GM23338 (cell line): ENCODE measurements around the gene CSNK1E. TPM values are rescaled to one million over a fixed set of nuclear protein-coding genes. Genes with fewer than 3 reads are reported as not detected.
A peak's percentile ranks its signal among the peaks of the same experiment; 100 is the strongest.

ENCODE experiments used
- ATAC-seq: fragments of 200-7000 bp; cut with Tn5 transposase; 3 replicates; pipeline ENCODE4 v1.9.1; 2020
- DNase-seq: peaks from one replicate; pipeline ENCODE4 v3.0.0-alpha.2; 2015; ENCODE audit warnings: low spot score
- H2AFZ ChIP-seq: fragments of 200-600 bp; sonication (generic); 2 replicates; pipeline ENCODE4 v1.8.0; 2016; ENCODE audit warnings: antibody characterized with exemption, mild to moderate bottlenecking, moderate library complexity
- H3F3A ChIP-seq: fragments of 200-600 bp; sonication (generic); replicated peaks from 2 replicates; pipeline ENCODE4 v1.8.0; 2017; ENCODE audit warnings: antibody characterized with exemption, mixed run types, low read depth
- H3K27ac ChIP-seq: fragments of 200-600 bp; sonication (generic); 2 replicates; pipeline ENCODE4 v1.6.1; 2016; ENCODE audit warnings: low read depth
- H3K27me3 ChIP-seq: fragments of 200-600 bp; sonication (generic); 2 replicates; pipeline ENCODE4 v1.8.0; 2016; ENCODE audit warnings: mild to moderate bottlenecking, mixed run types, moderate library complexity; ENCODE audit not compliant: insufficient read depth
- H3K36me3 ChIP-seq: fragments of 200-600 bp; sonication (generic); 2 replicates; pipeline ENCODE4 v1.8.0; 2016; ENCODE audit warnings: mild to moderate bottlenecking; ENCODE audit not compliant: insufficient read depth
- H3K4me1 ChIP-seq: fragments of 200-600 bp; sonication (generic); 2 replicates; pipeline ENCODE4 v1.8.0; 2016; ENCODE audit warnings: mild to moderate bottlenecking, moderate library complexity; ENCODE audit not compliant: insufficient read depth
- H3K4me2 ChIP-seq: fragments of 200-600 bp; sonication (generic); 2 replicates; pipeline ENCODE4 v1.7.1; 2017; ENCODE audit warnings: mixed run types
- H3K4me3 ChIP-seq: fragments of 200-600 bp; sonication (generic); 2 replicates; pipeline ENCODE4 v1.6.1; 2016; ENCODE audit warnings: mixed run types
- H3K79me2 ChIP-seq: fragments of 200-600 bp; sonication (generic); replicated peaks from 2 replicates; pipeline ENCODE4 v1.8.0; 2017; ENCODE audit warnings: mild to moderate bottlenecking; ENCODE audit not compliant: insufficient read depth
- H3K9me2 ChIP-seq: fragments of 200-600 bp; sonication (generic); 2 replicates; pipeline ENCODE4 v1.8.0; 2017; ENCODE audit not compliant: insufficient read depth
- H4K20me1 ChIP-seq: fragments of 200-600 bp; sonication (generic); replicated peaks from 2 replicates; pipeline ENCODE4 v1.8.0; 2017; ENCODE audit warnings: mild to moderate bottlenecking; ENCODE audit not compliant: insufficient read depth
- H3K27ac Mint-ChIP-seq: 2 replicates; pipeline ENCODE4 v1.8.0; 2020; ENCODE audit warnings: inconsistent platforms, mild to moderate bottlenecking, moderate library complexity, mixed read lengths
- H3K27me3 Mint-ChIP-seq: 3 replicates; pipeline ENCODE4 v1.8.0; 2022; ENCODE audit warnings: low read depth, mild to moderate bottlenecking, moderate library complexity, mixed read lengths, inconsistent platforms; ENCODE audit not compliant: insufficient read depth, poor library complexity
- H3K36me3 Mint-ChIP-seq: 3 replicates; pipeline ENCODE4 v1.8.0; 2021; ENCODE audit warnings: low read depth, mild to moderate bottlenecking, inconsistent platforms, moderate library complexity, mixed read lengths
- H3K4me1 Mint-ChIP-seq: 3 replicates; pipeline ENCODE4 v1.8.0; 2020; ENCODE audit warnings: mild to moderate bottlenecking, inconsistent platforms, mixed read lengths
- H3K4me3 Mint-ChIP-seq: 3 replicates; pipeline ENCODE4 v1.8.0; 2021; ENCODE audit warnings: moderate library complexity, mild to moderate bottlenecking, inconsistent platforms, mixed read lengths
- H3K9me3 Mint-ChIP-seq: 3 replicates; pipeline ENCODE4 v1.8.0; 2020; ENCODE audit warnings: moderate library complexity, mild to moderate bottlenecking, inconsistent platforms, mixed read lengths
- CREB1 ChIP-seq: fragments of 250-450 bp; sonication (Bioruptor Pico); IDR thresholded peaks from 2 replicates; pipeline ENCODE4 v1.5.0; 2020; ENCODE audit warnings: low read depth, mild to moderate bottlenecking, moderate library complexity
- EZH2 ChIP-seq: fragments of 200-600 bp; sonication (generic); IDR thresholded peaks from one replicate; pipeline ENCODE4 v1.8.0; 2017; ENCODE audit warnings: antibody characterized with exemption, mild to moderate bottlenecking, low read depth; ENCODE audit not compliant: unreplicated experiment
- EZH2phosphoT487 ChIP-seq: fragments of 200-600 bp; sonication (generic); IDR thresholded peaks from one replicate; pipeline ENCODE4 v1.8.1; 2018; ENCODE audit warnings: antibody characterized with exemption; ENCODE audit not compliant: unreplicated experiment
- JUNB ChIP-seq: IDR thresholded peaks from one replicate; pipeline ENCODE4 v1.6.1; 2016; ENCODE audit warnings: antibody characterized with exemption; ENCODE audit not compliant: unreplicated experiment
- NANOG ChIP-seq: IDR thresholded peaks from 2 replicates; pipeline ENCODE4 v1.6.1; 2016; ENCODE audit warnings: antibody characterized with exemption, borderline replicate concordance
- POLR2AphosphoS5 ChIP-seq: IDR thresholded peaks from 2 replicates; pipeline ENCODE4 v1.6.1; 2016; ENCODE audit warnings: antibody characterized with exemption, low read depth
- STAT1 ChIP-seq: IDR thresholded peaks from one replicate; pipeline ENCODE4 v1.6.1; 2016; ENCODE audit warnings: antibody characterized with exemption; ENCODE audit not compliant: unreplicated experiment
- ZNF114 ChIP-seq: fragments of 250-450 bp; sonication (Bioruptor Pico); IDR thresholded peaks from 2 replicates; pipeline ENCODE4 v1.5.0; 2020; ENCODE audit warnings: mild to moderate bottlenecking, moderate library complexity
- polyA plus RNA-seq: library from polyadenylated mRNA; unstranded; fragments of >200 nt; fragmentation: Nextera tagmentation; extraction: Ambion mirVana; gene quantifications from 2 replicates; pipeline ENCODE4 v1.2.1, GENCODE V29; 2016
- total RNA-seq: library from RNA; depleted of rRNA; stranded (reverse); fragments of >200 nt; shearing (Covaris generic); gene quantifications from 2 replicates; pipeline ENCODE4 v1.2.3, GENCODE V29; 2014
- TF ChIP-seq, protein P1 (sequence below), 2 experiments: fragments of 200-600 bp in 1 of 2; sonication (generic) in 1 of 2; conservative IDR thresholded peaks; 2 replicates each; pipeline versions ENCODE4 v1.5.1 to v1.6.1; 2016 to 2017; ENCODE audit warnings: antibody characterized with exemption in 2 of 2, low read depth in 2 of 2, mild to moderate bottlenecking in 2 of 2, moderate library complexity in 1 of 2
- TF ChIP-seq, protein P2 (sequence below): IDR thresholded peaks from 2 replicates; pipeline ENCODE4 v1.6.1; 2016; ENCODE audit warnings: antibody characterized with exemption
- TF ChIP-seq, protein P3 (sequence below): IDR thresholded peaks from one replicate; pipeline ENCODE4 v1.6.1; 2018; ENCODE audit warnings: antibody characterized with exemption; ENCODE audit not compliant: unreplicated experiment

The CSNK1E gene
- total and polyA plus RNA-seq, 2 experiments from 2014 or later, result 180 to 259 TPM

DNA sequence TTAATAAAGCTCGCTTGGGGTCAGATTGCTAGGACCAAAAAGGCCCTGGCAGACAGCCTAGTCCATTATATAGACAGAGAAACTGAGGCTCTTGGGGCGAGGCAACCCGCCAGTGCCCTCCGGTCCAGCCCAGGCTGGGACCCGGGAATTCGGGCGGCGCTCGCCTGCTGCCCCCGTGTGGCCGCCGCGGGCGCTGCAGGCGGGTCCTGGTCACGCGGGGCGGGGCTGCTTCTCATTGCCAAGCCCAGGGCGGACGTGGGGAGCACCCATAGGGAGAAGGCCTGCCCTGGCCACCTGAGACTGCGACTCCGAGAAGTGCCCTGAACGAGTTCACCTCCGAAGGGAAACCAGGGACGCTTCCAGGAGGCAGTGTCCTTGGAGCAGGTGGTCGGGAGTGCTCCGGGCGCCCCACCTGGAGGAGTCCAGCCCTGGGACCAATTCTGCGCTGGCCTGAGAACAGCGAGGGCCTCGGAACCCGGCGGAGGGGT, 36.0 kb upstream of the CSNK1E start:
- TF ChIP-seq POLR2AphosphoS5 (peak; percentile 56; the same call in 1 of the 2 replicates), JUNB (no peak), STAT1 (no peak), NANOG (no peak), EZH2phosphoT487 (no peak)
- TF ChIP-seq, protein P1, sequence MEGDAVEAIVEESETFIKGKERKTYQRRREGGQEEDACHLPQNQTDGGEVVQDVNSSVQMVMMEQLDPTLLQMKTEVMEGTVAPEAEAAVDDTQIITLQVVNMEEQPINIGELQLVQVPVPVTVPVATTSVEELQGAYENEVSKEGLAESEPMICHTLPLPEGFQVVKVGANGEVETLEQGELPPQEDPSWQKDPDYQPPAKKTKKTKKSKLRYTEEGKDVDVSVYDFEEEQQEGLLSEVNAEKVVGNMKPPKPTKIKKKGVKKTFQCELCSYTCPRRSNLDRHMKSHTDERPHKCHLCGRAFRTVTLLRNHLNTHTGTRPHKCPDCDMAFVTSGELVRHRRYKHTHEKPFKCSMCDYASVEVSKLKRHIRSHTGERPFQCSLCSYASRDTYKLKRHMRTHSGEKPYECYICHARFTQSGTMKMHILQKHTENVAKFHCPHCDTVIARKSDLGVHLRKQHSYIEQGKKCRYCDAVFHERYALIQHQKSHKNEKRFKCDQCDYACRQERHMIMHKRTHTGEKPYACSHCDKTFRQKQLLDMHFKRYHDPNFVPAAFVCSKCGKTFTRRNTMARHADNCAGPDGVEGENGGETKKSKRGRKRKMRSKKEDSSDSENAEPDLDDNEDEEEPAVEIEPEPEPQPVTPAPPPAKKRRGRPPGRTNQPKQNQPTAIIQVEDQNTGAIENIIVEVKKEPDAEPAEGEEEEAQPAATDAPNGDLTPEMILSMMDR (conservative IDR thresholded peaks at IDR 0.05; ENCODE audit: low read depth in 2 of 2), result peak; percentile 90 to 92
- Histone ChIP-seq H3K36me3 (no peaks in the 10 kb centered on the region), H3K9me2 (no peaks in the 10 kb centered on the region), H3F3A (peaks cover 41% of the 10 kb centered on the region), H3K4me1 (peaks cover 34% of the 10 kb centered on the region; the same call in 1 of the 2 replicates), H3K4me3 (no peak overlapping the region), H3K27ac (peak overlapping the region; percentile 73), H3K79me2 (no peaks in the 10 kb centered on the region), H2AFZ (no peak overlapping the region), H3K27me3 (no peaks in the 10 kb centered on the region), H3K4me2 (0 out of 2 replicates have a peak overlapping the region, but pooled peaks have one; percentile 38), H4K20me1 (peaks cover 11% of the 10 kb centered on the region)
- ATAC-seq (peak; percentile 65), DNase-seq (peak; percentile 85)
- Mint-ChIP-seq H3K36me3 (peaks cover 13% of the 10 kb centered on the region; the same call in 2 of the 3 replicates), H3K27ac (no peak overlapping the region), H3K9me3 (no peaks in the 10 kb centered on the region; the same call in 1 of the 3 replicates), H3K4me3 (no peak overlapping the region), H3K4me1 (peaks cover 42% of the 10 kb centered on the region), H3K27me3 (peaks cover 13% of the 10 kb centered on the region)

DNA sequence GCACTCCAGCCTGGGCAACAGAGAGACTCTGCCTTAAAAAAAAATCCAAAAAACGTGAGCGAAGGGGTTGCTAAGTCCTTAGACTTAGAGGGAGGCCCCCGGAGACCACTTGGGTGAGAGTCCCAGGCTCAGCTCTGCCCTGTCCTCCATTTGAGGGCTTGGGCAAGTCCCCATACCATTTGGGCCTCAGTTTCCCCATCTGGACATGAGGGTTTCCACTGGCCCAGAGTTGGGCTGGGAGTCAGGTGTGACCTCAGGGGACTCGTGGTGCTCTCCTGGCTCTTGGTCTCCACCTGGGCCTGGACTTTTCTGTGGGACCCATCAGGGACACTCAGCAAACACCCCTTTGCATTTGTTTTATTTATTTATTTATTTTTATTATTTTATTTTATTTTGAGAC, 35.2 kb upstream of the CSNK1E start:
- H3K4me3 ChIP-seq, result no peak overlapping the region
- peaks cover 11% of the 10 kb centered on the region for H4K20me1 ChIP-seq
- no peak overlapping the region for H2AFZ ChIP-seq
- no peak overlapping the region for H3K27ac Mint-ChIP-seq
- ATAC-seq (no peak), DNase-seq (no peak)
- H3K9me2 ChIP-seq, result no peaks in the 10 kb centered on the region
- no peaks in the 10 kb centered on the region; the same call in 1 of the 3 replicates for H3K9me3 Mint-ChIP-seq
- H3K27ac ChIP-seq, result no peak overlapping the region
- no peaks in the 10 kb centered on the region for H3K79me2 ChIP-seq
- H3K27me3 ChIP-seq, result no peaks in the 10 kb centered on the region
- peaks cover 41% of the 10 kb centered on the region for H3F3A ChIP-seq
- H3K4me1 ChIP-seq, result peaks cover 34% of the 10 kb centered on the region; the same call in 1 of the 2 replicates
- H3K36me3 ChIP-seq, result no peaks in the 10 kb centered on the region
- peaks cover 13% of the 10 kb centered on the region for H3K27me3 Mint-ChIP-seq
- H3K4me2 ChIP-seq, result no peak overlapping the region
- H3K36me3 Mint-ChIP-seq, result peaks cover 9% of the 10 kb centered on the region; the same call in 2 of the 3 replicates
- no peak overlapping the region for H3K4me3 Mint-ChIP-seq
- peaks cover 45% of the 10 kb centered on the region for H3K4me1 Mint-ChIP-seq
- TF ChIP-seq, protein P1 (conservative IDR thresholded peaks at IDR 0.05; ENCODE audit: low read depth in 2 of 2), result no peak
- TF ChIP-seq POLR2AphosphoS5 (no peak; the same call in 1 of the 2 replicates), CREB1 (CRISPR knock-in tag) (no peak), STAT1 (no peak), ZNF114 (CRISPR knock-in tag) (no peak), JUNB (no peak), EZH2 (no peak), EZH2phosphoT487 (no peak)
- TF ChIP-seq, protein P2, sequence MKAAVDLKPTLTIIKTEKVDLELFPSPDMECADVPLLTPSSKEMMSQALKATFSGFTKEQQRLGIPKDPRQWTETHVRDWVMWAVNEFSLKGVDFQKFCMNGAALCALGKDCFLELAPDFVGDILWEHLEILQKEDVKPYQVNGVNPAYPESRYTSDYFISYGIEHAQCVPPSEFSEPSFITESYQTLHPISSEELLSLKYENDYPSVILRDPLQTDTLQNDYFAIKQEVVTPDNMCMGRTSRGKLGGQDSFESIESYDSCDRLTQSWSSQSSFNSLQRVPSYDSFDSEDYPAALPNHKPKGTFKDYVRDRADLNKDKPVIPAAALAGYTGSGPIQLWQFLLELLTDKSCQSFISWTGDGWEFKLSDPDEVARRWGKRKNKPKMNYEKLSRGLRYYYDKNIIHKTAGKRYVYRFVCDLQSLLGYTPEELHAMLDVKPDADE, result no peak
- TF ChIP-seq, protein P3, sequence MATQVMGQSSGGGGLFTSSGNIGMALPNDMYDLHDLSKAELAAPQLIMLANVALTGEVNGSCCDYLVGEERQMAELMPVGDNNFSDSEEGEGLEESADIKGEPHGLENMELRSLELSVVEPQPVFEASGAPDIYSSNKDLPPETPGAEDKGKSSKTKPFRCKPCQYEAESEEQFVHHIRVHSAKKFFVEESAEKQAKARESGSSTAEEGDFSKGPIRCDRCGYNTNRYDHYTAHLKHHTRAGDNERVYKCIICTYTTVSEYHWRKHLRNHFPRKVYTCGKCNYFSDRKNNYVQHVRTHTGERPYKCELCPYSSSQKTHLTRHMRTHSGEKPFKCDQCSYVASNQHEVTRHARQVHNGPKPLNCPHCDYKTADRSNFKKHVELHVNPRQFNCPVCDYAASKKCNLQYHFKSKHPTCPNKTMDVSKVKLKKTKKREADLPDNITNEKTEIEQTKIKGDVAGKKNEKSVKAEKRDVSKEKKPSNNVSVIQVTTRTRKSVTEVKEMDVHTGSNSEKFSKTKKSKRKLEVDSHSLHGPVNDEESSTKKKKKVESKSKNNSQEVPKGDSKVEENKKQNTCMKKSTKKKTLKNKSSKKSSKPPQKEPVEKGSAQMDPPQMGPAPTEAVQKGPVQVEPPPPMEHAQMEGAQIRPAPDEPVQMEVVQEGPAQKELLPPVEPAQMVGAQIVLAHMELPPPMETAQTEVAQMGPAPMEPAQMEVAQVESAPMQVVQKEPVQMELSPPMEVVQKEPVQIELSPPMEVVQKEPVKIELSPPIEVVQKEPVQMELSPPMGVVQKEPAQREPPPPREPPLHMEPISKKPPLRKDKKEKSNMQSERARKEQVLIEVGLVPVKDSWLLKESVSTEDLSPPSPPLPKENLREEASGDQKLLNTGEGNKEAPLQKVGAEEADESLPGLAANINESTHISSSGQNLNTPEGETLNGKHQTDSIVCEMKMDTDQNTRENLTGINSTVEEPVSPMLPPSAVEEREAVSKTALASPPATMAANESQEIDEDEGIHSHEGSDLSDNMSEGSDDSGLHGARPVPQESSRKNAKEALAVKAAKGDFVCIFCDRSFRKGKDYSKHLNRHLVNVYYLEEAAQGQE, result no peak
